C4-2B (cell line): Measurements from ENCODE around the gene NDUFA12.

Source experiments
- ZFX ChIP-seq: fragments of 450-650 bp; IDR thresholded peaks from 2 replicates; pipeline ENCODE4 v1.6.1; 2017
- TF ChIP-seq, protein P1 (sequence below): fragments of 450-650 bp; conservative IDR thresholded peaks from 2 replicates; pipeline ENCODE4 v1.5.1; 2017; ENCODE audit warnings: mild to moderate bottlenecking

DNA sequence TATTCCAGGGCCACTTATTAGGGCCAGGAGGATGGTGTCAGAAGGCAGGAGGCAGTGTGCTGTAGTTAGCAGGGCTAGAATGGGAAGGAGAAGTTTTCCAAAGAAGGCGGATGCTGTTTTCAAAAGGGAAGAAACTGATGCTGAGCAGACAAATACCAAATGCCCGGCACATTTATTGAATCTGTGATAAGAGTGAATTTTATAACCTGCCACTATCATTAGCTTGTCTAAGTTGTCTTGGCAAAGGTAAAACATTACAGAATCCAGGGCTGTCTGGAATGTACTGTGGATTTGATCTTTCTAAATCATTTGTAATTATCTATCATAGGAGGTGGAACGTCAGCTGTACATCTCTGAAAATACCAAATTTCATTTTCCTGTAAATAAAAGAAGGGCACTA, 40.8 kb downstream of the NDUFA12 start:
- TF ChIP-seq, protein P1, sequence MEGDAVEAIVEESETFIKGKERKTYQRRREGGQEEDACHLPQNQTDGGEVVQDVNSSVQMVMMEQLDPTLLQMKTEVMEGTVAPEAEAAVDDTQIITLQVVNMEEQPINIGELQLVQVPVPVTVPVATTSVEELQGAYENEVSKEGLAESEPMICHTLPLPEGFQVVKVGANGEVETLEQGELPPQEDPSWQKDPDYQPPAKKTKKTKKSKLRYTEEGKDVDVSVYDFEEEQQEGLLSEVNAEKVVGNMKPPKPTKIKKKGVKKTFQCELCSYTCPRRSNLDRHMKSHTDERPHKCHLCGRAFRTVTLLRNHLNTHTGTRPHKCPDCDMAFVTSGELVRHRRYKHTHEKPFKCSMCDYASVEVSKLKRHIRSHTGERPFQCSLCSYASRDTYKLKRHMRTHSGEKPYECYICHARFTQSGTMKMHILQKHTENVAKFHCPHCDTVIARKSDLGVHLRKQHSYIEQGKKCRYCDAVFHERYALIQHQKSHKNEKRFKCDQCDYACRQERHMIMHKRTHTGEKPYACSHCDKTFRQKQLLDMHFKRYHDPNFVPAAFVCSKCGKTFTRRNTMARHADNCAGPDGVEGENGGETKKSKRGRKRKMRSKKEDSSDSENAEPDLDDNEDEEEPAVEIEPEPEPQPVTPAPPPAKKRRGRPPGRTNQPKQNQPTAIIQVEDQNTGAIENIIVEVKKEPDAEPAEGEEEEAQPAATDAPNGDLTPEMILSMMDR: no peak
- TF ChIP-seq ZFX: no peak
